CD14-positive monocyte (primary cell): ENCODE data around the gene KDR. TPM values are rescaled to one million over a fixed set of nuclear protein-coding genes. Genes with fewer than 3 reads are reported as not detected.

Source experiments
- DNase-seq, 3 donors: peaks; one replicate each; pipeline ENCODE4 v3.0.0-alpha.2; 2011 to 2022
- H2AFZ ChIP-seq: 2 replicates; pipeline ENCODE4 v1.6.0; 2012; ENCODE audit warnings: mild to moderate bottlenecking, low read depth, low read length, inconsistent platforms; ENCODE audit not compliant: insufficient read depth, poor library complexity, severe bottlenecking
- H3K27ac ChIP-seq, 2 donors: 1 replicate in 1 of 2; 2 replicates in 1 of 2; pipeline ENCODE4 v1.5.1; 2012 to 2013; ENCODE audit warnings: low read length in 2 of 2, control low read depth in 1 of 2, inconsistent platforms in 1 of 2, low read depth in 1 of 2, mild to moderate bottlenecking in 1 of 2
- H3K27me3 ChIP-seq, 2 donors: one replicate each; pipeline versions ENCODE4 v1.6.0 to v1.6.1; 2011 to 2013; ENCODE audit warnings: low read length in 2 of 2; ENCODE audit not compliant: control insufficient read depth in 2 of 2, insufficient read depth in 2 of 2
- H3K36me3 ChIP-seq, 2 donors: replicated peaks in 1 of 2; 1 replicate in 1 of 2; 2 replicates in 1 of 2; pipeline versions ENCODE4 v1.5.1 to v1.6.1; 2012 to 2013; ENCODE audit warnings: low read length in 2 of 2, control low read depth in 1 of 2, inconsistent platforms in 1 of 2, mild to moderate bottlenecking in 1 of 2; ENCODE audit not compliant: insufficient read depth in 2 of 2, control insufficient read depth in 1 of 2
- H3K4me1 ChIP-seq, 2 donors: 1 replicate in 1 of 2; 2 replicates in 1 of 2; pipeline versions ENCODE4 v1.5.1 to v1.6.1; 2012 to 2013; ENCODE audit warnings: low read length in 2 of 2, control low read depth in 1 of 2, inconsistent platforms in 1 of 2, mild to moderate bottlenecking in 1 of 2, moderate library complexity in 1 of 2; ENCODE audit not compliant: insufficient read depth in 2 of 2, control insufficient read depth in 1 of 2
- H3K4me2 ChIP-seq: replicated peaks from 2 replicates; pipeline ENCODE3; 2012; ENCODE audit warnings: low read length, moderate library complexity, mild to moderate bottlenecking; ENCODE audit not compliant: poor library complexity, severe bottlenecking; ENCODE audit errors: extremely low read depth
- H3K4me3 ChIP-seq, 3 experiments: fragments of 200-600 bp in 1 of 3; sonication (generic) in 1 of 3; replicated peaks in 1 of 3; 1 replicate in 2 of 3; 2 replicates in 1 of 3; pipeline ENCODE4 v1.5.1; 2011 to 2013; ENCODE audit warnings: low read length in 3 of 3, mild to moderate bottlenecking in 3 of 3, control low read depth in 2 of 3, low read depth in 2 of 3, inconsistent platforms in 1 of 3, moderate library complexity in 1 of 3
- H3K79me2 ChIP-seq: 2 replicates; pipeline ENCODE4 v1.6.0; 2012; ENCODE audit warnings: mild to moderate bottlenecking, control low read depth, inconsistent platforms, low read length, moderate library complexity; ENCODE audit not compliant: insufficient read depth
- H3K9ac ChIP-seq: 2 replicates; pipeline ENCODE4 v1.6.0; 2017; ENCODE audit warnings: low read length, mild to moderate bottlenecking; ENCODE audit not compliant: insufficient read depth, poor library complexity, severe bottlenecking
- H3K9me3 ChIP-seq, 2 donors: replicated peaks in 1 of 2; 1 replicate in 1 of 2; 2 replicates in 1 of 2; pipeline versions ENCODE4 v1.5.1 to v1.6.1; 2012 to 2013; ENCODE audit warnings: low read length in 2 of 2, control low read depth in 1 of 2; ENCODE audit not compliant: control insufficient read depth in 1 of 2, insufficient read depth in 1 of 2
- H4K20me1 ChIP-seq: 2 replicates; pipeline ENCODE4 v1.6.0; 2012; ENCODE audit warnings: mild to moderate bottlenecking, low read length, control low read depth, moderate library complexity; ENCODE audit not compliant: insufficient read depth
- H3K27ac Mint-ChIP-seq, 7 donors: one replicate each; pipeline ENCODE4 v1.8.0; 2020; ENCODE audit warnings: mild to moderate bottlenecking in 7 of 7, mixed read lengths in 7 of 7, moderate library complexity in 6 of 7, inconsistent platforms in 2 of 7
- H3K27me3 Mint-ChIP-seq, 3 donors: one replicate each; pipeline ENCODE4 v1.8.0; 2021 to 2022; ENCODE audit warnings: low read depth in 3 of 3, mild to moderate bottlenecking in 3 of 3, mixed read lengths in 3 of 3, moderate library complexity in 3 of 3, inconsistent platforms in 1 of 3
- H3K36me3 Mint-ChIP-seq, 2 donors: one replicate each; pipeline ENCODE4 v1.8.0; 2020; ENCODE audit warnings: mixed read lengths in 2 of 2, inconsistent platforms in 1 of 2, mild to moderate bottlenecking in 1 of 2
- H3K4me1 Mint-ChIP-seq: one replicate; pipeline ENCODE4 v1.8.0; 2020; ENCODE audit warnings: mild to moderate bottlenecking, mixed read lengths
- H3K4me3 Mint-ChIP-seq, 2 donors: one replicate each; pipeline ENCODE4 v1.8.0; 2020; ENCODE audit warnings: mild to moderate bottlenecking in 2 of 2, mixed read lengths in 2 of 2, moderate library complexity in 1 of 2
- H3K9me3 Mint-ChIP-seq, 7 donors: one replicate each; pipeline ENCODE4 v1.8.0; 2020 to 2022; ENCODE audit warnings: mixed read lengths in 7 of 7, mild to moderate bottlenecking in 6 of 7, moderate library complexity in 6 of 7, inconsistent platforms in 2 of 7
- WGBS: methylation state at CpG from one replicate; pipeline ENCODE4 v1.1.5; 2013; ENCODE audit warnings: missing lambda C conversion rate; ENCODE audit not compliant: insufficient coverage; 5-methylcytosine and 5-hydroxymethylcytosine counted together
- intact Hi-C, 2 donors: fragments of 100-400 bp; cut with micrococcal nuclease; formaldehyde crosslinking; loops; one replicate each; pipeline versions ENCODE4 v1.15.0 to v1.15.1; 2023
- polyA plus RNA-seq, 3 donors: library from polyadenylated mRNA; depleted of rRNA in 1 of 3; unstranded in 2 of 3; stranded (reverse) in 1 of 3; fragments of 300-500 nt in 2 of 3; fragments of >200 nt in 1 of 3; fragmentation: Illumina TruSeq in 2 of 3; gene quantifications; 1 replicate in 2 of 3; 2 replicates in 1 of 3; pipeline ENCODE4 v1.2.3, GENCODE V29; 2012 to 2021
- TF ChIP-seq, protein P1 (sequence below): fragments of 200-600 bp; IDR thresholded peaks from one replicate; pipeline ENCODE4 v1.8.0; 2022; ENCODE audit warnings: antibody characterized with exemption, mild to moderate bottlenecking

Gene KDR
- polyA plus RNA-seq, 3 donors, result not detected

DNA sequence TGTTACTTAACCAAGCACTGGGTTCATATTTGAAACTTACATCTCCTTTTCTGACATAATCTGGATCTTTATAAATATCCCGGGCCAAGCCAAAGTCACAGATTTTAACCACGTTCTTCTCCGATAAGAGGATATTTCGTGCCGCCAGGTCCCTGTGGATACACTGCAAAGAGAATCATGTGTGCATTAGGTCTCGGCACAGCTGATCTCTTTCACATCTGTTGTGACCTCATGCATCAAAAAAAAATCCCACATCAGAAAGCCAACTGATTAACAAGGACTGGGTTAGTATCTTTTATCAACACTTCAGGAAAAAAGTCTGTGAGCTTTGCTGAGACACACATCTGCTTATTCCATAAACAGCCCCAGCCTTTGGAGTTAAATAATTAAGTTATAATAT is 35.5 kb downstream of the KDR start:
- H3K27ac Mint-ChIP-seq, result no peak overlapping the region
- H3K27me3 ChIP-seq, result no peaks in the 10 kb centered on the region
- peaks cover 1 to 2% (median 1%) of the 10 kb centered on the region in 3 donors for H3K27me3 Mint-ChIP-seq
- H3K9me3 Mint-ChIP-seq, result peaks cover 0 to 4% (median 0%) of the 10 kb centered on the region in 7 donors
- no peaks in the 10 kb centered on the region for H3K9me3 ChIP-seq
- H3K36me3 Mint-ChIP-seq, result no peaks in the 10 kb centered on the region
- TF ChIP-seq, protein P1, sequence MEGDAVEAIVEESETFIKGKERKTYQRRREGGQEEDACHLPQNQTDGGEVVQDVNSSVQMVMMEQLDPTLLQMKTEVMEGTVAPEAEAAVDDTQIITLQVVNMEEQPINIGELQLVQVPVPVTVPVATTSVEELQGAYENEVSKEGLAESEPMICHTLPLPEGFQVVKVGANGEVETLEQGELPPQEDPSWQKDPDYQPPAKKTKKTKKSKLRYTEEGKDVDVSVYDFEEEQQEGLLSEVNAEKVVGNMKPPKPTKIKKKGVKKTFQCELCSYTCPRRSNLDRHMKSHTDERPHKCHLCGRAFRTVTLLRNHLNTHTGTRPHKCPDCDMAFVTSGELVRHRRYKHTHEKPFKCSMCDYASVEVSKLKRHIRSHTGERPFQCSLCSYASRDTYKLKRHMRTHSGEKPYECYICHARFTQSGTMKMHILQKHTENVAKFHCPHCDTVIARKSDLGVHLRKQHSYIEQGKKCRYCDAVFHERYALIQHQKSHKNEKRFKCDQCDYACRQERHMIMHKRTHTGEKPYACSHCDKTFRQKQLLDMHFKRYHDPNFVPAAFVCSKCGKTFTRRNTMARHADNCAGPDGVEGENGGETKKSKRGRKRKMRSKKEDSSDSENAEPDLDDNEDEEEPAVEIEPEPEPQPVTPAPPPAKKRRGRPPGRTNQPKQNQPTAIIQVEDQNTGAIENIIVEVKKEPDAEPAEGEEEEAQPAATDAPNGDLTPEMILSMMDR, result no peak
- H3K4me1 Mint-ChIP-seq, result no peaks in the 10 kb centered on the region
- DNase-seq, result no peak
- H3K9ac ChIP-seq, result no peak overlapping the region
- H3K4me3 ChIP-seq, result no peak overlapping the region
- no peak overlapping the region for H2AFZ ChIP-seq
- H3K27ac ChIP-seq, result no peak overlapping the region
- H4K20me1 ChIP-seq, result no peaks in the 10 kb centered on the region
- H3K79me2 ChIP-seq, result no peaks in the 10 kb centered on the region
- no peak overlapping the region for H3K4me3 Mint-ChIP-seq
- H3K4me2 ChIP-seq, result no peak overlapping the region
- no peaks in the 10 kb centered on the region for H3K4me1 ChIP-seq
- H3K36me3 ChIP-seq, result no peaks in the 10 kb centered on the region
- intact Hi-C loops, result no loop called here
- WGBS, result 91% methylated on average over 6 of the region's 6 CpGs

- Histone ChIP-seq H3K79me2 (no peaks in the 10 kb centered on the region), H3K9me3 (no peaks in the 10 kb centered on the region), H3K27ac (no peak overlapping the region), H4K20me1 (no peaks in the 10 kb centered on the region), H3K9ac (no peak overlapping the region), H3K4me2 (no peak overlapping the region), H3K4me1 (no peaks in the 10 kb centered on the region), H3K36me3 (no peaks in the 10 kb centered on the region), H3K4me3 (no peak overlapping the region), H3K27me3 (no peaks in the 10 kb centered on the region), H2AFZ (no peak overlapping the region)
- no peak overlapping the region for H3K4me3 Mint-ChIP-seq
- no peak for DNase-seq
- peaks cover 0 to 4% (median 0%) of the 10 kb centered on the region in 7 donors for H3K9me3 Mint-ChIP-seq
- intact Hi-C loops, result no loop called here
- WGBS, result no CpG with 5 or more reads among the region's 1 CpG
- no peak overlapping the region for H3K27ac Mint-ChIP-seq
- TF ChIP-seq, protein P1, result no peak
- peaks cover 1 to 2% (median 1%) of the 10 kb centered on the region in 3 donors for H3K27me3 Mint-ChIP-seq
- no peaks in the 10 kb centered on the region for H3K4me1 Mint-ChIP-seq
- no peaks in the 10 kb centered on the region for H3K36me3 Mint-ChIP-seq
Measured at GRCh38 chr4:55087913-55088260, 37.5 kb downstream of the KDR start.
